ENCODE data around the gene USH1C. TPM values are rescaled to one million over a fixed set of nuclear protein-coding genes. Genes with fewer than 3 reads are reported as not detected.

The USH1C gene
- total RNA-seq, 4 donors from 2014 or later: 1.1 TPM; not detected in 3

GRCh38 chr11:17571431-17572358 lies 27.5 kb upstream of the USH1C start:
- Histone ChIP-seq H3K9me3 (no peaks in the 10 kb centered on the region), H3K4me3 (no peak overlapping the region), H3K4me1 (no peaks in the 10 kb centered on the region), H3K27me3 (peaks cover 23% of the 10 kb centered on the region), H3K36me3 (no peaks in the 10 kb centered on the region), H3K27ac (no peak overlapping the region)
- WGBS, 2 donors (ENCODE audit: low coverage in 1 of 2): 74 to 79% methylated on average over 6 to 13 of the region's 14 CpGs
- ATAC-seq: no peak
- TF ChIP-seq POLR2AphosphoS5 (IDR thresholded peaks at IDR 0.05) (no peak), EP300 (IDR thresholded peaks at IDR 0.05) (no peak), POLR2A (IDR thresholded peaks at IDR 0.05) (no peak), CTCF (IDR thresholded peaks at IDR 0.05) (no peak)

GRCh38 chr11:17570034-17570433 lies 25.8 kb upstream of the USH1C start:
- no peaks in the 10 kb centered on the region for H3K36me3 ChIP-seq
- peaks cover 23% of the 10 kb centered on the region for H3K27me3 ChIP-seq
- WGBS, 2 donors (ENCODE audit: low coverage in 1 of 2): 62 to 84% methylated on average over 10 to 17 of the region's 23 CpGs
- no peak overlapping the region for H3K27ac ChIP-seq
- H3K4me3 ChIP-seq: no peak overlapping the region
- no peak for TF ChIP-seq CTCF (IDR thresholded peaks at IDR 0.05)
- TF ChIP-seq EP300 (IDR thresholded peaks at IDR 0.05): no peak
- TF ChIP-seq POLR2A (IDR thresholded peaks at IDR 0.05): no peak
- no peak for TF ChIP-seq POLR2AphosphoS5 (IDR thresholded peaks at IDR 0.05)
- H3K4me1 ChIP-seq: no peaks in the 10 kb centered on the region
- no peak for ATAC-seq
- H3K9me3 ChIP-seq: no peaks in the 10 kb centered on the region

- peaks cover 16% of the 10 kb centered on the region for H3K27me3 ChIP-seq
- no peak for ATAC-seq
- WGBS, 2 donors (ENCODE audit: low coverage in 1 of 2): 27 to 67% methylated on average over 1 of the region's 4 CpGs
Measured at GRCh38 chr11:17568944-17569343, 24.7 kb upstream of the USH1C start.

GRCh38 chr11:17564687-17565042 lies 20.4 kb upstream of the USH1C start:
- Histone ChIP-seq H3K27ac (no peak overlapping the region), H3K36me3 (no peaks in the 10 kb centered on the region), H3K4me3 (no peak overlapping the region), H3K4me1 (no peaks in the 10 kb centered on the region), H3K27me3 (peaks cover 7% of the 10 kb centered on the region), H3K9me3 (no peaks in the 10 kb centered on the region)
- no peak for TF ChIP-seq CTCF (IDR thresholded peaks at IDR 0.05)
- no peak for TF ChIP-seq POLR2A (IDR thresholded peaks at IDR 0.05)
- TF ChIP-seq POLR2AphosphoS5 (IDR thresholded peaks at IDR 0.05): no peak
- TF ChIP-seq EP300 (IDR thresholded peaks at IDR 0.05): no peak
- WGBS, 2 donors (ENCODE audit: low coverage in 1 of 2): 45 to 50% methylated on average over 2 of the region's 2 CpGs
- no peak for ATAC-seq

More at GRCh38 chr11:17568944-17569343, 24.7 kb upstream of the USH1C start:
- TF ChIP-seq CTCF (IDR thresholded peaks at IDR 0.05): no peak
- TF ChIP-seq EP300 (IDR thresholded peaks at IDR 0.05): no peak
- no peak for TF ChIP-seq POLR2A (IDR thresholded peaks at IDR 0.05)
- no peaks in the 10 kb centered on the region for H3K4me1 ChIP-seq
- H3K9me3 ChIP-seq: no peaks in the 10 kb centered on the region
- H3K36me3 ChIP-seq: no peaks in the 10 kb centered on the region
- no peak overlapping the region for H3K27ac ChIP-seq
- no peak overlapping the region for H3K4me3 ChIP-seq

All from gastroesophageal sphincter (tissue), 4 donors.